HG03342 (cell line): ENCODE measurements around the gene ARHGEF39.
A peak's percentile ranks its signal among the peaks of the same experiment; 100 is the strongest.
"Not testable (repeated sequence)": the region's sequence is repeated elsewhere in the genome, so short reads cannot be mapped to it uniquely, and the experiment has no call there.

Source experiments
- ATAC-seq: cut with Tn5 transposase; IDR thresholded peaks from one replicate; pipeline ENCODE4 v1.9.1; 2021; ENCODE audit warnings: mild to moderate bottlenecking, moderate library complexity; ENCODE audit not compliant: unreplicated experiment

ARHGEF39 gene

DNA sequence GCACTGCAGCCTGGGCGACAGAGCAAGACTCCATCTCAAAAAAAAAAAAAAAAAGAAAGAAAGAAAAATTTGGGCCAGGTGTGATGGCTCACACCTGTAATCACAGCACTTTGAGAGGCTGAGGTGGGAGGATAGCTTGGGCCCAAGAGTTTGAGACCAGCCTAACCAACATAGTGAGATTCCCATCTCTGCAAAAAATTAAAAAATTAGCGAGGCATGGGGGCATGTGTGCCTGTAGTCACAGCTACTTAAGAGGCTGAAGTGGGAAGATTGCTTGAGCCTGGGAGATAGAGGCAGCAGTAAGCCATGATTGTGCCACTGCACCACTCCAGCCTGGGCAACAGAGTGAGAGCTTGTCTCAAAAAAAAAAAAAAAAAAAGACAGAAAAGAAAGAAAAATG lies 11.4 kb downstream of the ARHGEF39 start:
- no peak for ATAC-seq

DNA sequence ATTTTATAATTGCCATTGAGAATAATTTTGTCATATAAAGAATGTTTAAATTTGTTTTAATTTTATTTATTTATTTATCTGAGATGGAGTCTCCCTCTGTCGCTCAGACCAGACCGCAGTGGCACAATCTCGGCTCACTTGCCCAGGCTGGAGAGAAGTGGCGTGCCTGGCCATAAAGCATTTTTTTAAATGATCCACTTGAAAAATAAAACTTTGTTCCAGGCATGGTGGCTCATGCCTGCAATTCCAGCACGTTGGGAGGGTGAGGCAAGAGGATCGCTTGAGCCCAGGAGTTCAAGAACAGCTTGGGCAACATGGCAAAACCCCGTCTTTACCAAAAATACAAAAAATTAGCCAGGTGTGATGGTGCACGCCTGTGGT lies 12.2 kb downstream of the ARHGEF39 start:
- no peak for ATAC-seq

- no peak for ATAC-seq
These were observed 12.8 kb downstream of the ARHGEF39 start for GRCh38 chr9:35651956-35652828.

DNA sequence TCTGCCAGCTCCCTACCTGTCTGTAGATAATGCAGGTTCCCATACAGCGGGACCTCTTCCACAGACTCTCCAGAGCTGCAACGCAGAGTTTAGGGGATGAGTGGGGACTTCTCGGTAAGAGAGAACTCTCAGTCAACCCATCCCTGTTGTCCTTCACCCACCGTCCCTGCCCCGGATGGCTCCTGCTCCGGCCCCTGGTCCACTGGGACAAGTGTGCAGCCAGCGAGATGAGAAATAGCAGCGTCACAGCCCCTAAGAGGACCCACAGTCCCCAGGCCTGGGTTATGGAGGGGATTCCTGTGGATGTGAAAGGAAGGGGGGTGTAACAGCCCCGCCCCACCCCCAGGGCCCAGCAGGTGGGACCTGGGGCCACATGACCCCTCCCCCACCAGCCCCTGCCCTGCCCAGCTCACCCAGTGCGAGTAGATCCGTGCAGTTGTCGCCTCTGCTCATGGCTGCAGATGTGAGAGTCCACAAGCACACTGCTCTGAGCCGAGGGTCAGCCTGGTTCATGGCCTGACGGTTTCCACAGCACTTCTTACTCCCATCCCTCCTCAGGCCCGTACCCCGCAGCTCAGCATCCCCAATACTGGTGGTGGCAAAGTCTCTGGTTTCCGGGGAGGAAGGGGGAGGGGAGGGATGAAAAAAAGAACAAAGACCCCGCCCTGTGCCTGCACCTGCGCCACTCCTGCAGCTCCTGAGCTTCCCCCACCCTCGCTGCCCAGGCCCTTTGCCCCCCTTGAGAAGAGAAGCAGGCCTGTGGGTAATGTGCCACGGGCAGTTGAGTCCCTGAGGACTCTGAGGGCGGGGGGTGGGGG lies 14.4 kb downstream of the ARHGEF39 start, which contains the start of gene SIT1:
Gene SIT1 (minus strand): TSS at position 591 of the 818 bp plus-strand sequence. CDS start 78 bp downstream, at position 513.
- no peak for ATAC-seq

DNA sequence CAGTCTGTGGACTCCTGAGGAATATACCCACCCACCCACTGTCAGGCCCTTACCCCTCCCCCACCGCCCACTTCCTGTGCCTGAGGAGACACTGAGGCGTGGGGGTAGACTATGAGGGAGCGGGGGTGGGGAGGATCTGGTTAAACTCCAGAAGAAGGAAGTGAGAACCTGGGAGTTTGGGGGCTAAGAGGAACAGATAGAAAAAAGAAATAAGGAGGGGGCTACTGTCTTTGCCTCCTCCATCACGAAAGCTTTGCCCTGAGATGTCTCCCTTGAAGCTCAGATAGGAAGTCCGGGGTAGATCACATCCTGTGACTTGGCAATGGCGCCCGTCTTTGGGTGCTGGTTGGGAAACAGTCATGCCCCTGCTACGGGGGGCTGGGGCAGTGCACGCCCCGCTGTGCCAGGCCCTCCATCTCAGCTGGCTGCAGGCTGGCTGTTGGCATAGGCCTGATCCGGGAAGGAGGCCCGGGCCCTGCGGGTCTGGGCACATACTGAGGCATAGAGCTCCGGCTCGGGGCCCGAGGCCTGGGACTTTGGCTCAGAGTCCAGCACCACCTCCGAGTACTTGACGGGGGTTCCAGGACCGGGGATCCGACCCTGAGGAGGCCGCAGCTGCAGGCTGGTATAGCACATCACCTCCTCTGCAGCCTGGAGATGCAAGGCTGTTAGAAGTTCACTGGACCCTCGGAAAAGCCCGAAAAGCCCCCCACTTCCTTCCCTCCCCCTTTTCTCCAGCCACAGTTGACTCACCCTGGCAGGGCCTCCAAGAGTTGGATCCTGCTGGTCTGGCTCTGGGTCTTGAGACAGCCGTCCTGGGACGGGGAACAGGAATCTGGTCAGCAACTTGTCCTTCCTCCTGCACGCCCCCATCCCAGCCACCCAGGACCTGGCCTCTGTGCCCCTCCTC lies 15.3 kb downstream of the ARHGEF39 start:
- ATAC-seq: no peak

- peak; percentile 85 for ATAC-seq
These were observed 18.3 kb downstream of the ARHGEF39 start for GRCh38 chr9:35646533-35647265.

DNA sequence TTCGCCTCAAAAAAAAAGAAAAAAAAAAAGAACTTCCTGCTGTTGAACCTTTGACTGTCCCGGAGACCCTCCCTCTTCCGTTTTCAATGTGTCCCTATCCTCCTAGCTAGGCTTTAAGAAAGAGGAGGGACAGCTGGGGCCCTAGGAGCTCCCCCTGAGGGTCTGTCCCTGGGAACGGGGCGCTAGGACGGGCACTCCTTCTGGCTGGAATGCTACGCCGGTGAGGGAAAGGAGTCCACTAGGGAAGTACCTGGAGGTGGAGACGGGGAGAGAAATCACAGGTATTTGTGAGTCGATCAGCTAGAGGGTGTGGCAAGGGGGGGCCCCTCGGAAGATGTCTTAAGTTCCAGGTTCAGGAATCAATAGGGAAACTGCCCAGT lies 18.9 kb downstream of the ARHGEF39 start:
- no peak for ATAC-seq

DNA sequence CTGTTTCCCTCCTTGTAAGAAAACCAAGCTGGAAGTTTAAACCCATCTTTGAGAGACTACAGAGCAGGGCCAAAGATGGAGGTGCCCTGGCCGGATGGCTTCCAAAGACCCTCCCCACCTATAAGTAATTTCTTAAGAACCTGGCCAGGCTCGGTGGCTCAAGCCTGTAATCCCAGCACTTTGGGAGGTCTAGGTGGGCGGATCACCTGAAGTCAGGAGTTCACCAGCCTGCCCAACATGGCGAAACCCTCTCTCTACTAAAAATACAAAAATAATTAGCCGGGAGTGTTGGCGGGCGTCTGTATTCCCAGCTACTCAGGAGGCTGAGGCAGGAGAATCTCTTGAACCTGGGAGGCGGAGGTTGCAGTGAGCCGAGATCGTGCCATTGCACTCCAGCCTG lies 19.3 kb downstream of the ARHGEF39 start:
- not testable (repeated sequence) for ATAC-seq

- no peak for ATAC-seq
These were observed 21.9 kb downstream of the ARHGEF39 start for GRCh38 chr9:35643046-35643445.

- ATAC-seq: not testable (repeated sequence)
These were observed 23.5 kb downstream of the ARHGEF39 start for GRCh38 chr9:35641478-35641877.

DNA sequence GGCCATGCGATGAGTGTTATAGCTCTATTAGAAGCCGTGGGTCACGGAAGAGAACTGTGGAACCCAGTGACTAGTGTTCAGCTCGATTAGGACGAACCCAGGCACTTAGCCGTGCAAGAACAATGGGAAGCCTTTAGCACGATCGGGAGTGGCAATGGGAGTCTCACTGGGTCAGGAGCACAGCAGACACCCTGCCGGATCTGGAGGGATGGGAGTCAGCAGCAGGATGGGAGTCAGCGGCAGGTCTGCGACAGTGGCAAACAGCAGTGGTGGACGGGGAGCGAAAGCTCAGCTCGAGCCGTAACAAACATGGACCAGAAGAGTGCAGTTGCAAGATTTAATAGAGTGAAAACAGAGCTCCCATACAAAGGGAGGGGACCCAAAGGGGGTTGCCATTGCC lies 24.6 kb downstream of the ARHGEF39 start:
- not testable (repeated sequence) for ATAC-seq

GRCh38 chr9:35639631-35640030 lies 25.4 kb downstream of the ARHGEF39 start:
- no peak for ATAC-seq

- not testable (repeated sequence) for ATAC-seq
These were observed 25.8 kb downstream of the ARHGEF39 start for GRCh38 chr9:35639225-35639624.

GRCh38 chr9:35638751-35639150 lies 26.2 kb downstream of the ARHGEF39 start:
- ATAC-seq: not testable (repeated sequence)

DNA sequence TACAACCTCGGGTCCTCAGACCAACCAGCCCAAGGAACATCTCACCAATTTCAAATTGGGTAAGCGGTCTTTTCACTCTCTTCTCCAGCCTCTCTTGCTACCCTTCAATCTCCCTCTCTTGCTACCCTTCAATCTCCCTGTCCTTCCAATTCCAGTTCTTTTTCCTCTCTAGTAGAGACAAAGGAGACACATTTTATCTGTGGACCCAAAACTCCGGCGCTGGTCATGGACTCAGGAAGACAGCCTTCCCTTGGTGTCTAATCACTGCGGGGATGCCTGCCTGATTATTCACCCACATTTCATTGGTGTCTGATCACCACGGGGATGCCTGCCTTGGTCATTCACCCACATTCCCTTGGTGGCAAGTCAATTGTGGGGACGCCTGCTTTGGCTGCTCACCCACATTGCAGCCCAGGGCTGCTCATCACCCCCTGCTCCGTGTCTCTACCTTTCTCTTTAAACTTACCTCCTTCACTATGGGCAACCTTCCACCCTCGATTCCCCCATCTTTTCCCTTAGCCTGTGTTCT lies 27.5 kb downstream of the ARHGEF39 start:
- ATAC-seq: not testable (repeated sequence)

DNA sequence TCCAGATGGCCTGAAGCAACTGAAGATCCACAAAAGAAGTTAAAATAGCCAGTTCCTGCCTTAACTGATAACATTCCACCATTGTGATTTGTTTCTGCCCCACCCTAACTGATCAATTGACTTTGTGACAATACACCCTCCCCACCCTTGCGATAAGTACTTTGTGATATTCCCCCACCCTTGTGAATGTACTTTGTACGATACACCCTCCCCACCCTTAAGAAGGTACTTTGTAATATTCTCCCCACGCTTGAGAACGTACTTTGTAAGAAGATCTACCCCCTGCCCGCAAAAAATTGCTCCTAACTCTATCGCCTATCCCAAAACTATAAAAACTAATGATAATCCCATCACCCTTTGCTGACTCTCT lies 28.1 kb downstream of the ARHGEF39 start:
- not testable (repeated sequence) for ATAC-seq

DNA sequence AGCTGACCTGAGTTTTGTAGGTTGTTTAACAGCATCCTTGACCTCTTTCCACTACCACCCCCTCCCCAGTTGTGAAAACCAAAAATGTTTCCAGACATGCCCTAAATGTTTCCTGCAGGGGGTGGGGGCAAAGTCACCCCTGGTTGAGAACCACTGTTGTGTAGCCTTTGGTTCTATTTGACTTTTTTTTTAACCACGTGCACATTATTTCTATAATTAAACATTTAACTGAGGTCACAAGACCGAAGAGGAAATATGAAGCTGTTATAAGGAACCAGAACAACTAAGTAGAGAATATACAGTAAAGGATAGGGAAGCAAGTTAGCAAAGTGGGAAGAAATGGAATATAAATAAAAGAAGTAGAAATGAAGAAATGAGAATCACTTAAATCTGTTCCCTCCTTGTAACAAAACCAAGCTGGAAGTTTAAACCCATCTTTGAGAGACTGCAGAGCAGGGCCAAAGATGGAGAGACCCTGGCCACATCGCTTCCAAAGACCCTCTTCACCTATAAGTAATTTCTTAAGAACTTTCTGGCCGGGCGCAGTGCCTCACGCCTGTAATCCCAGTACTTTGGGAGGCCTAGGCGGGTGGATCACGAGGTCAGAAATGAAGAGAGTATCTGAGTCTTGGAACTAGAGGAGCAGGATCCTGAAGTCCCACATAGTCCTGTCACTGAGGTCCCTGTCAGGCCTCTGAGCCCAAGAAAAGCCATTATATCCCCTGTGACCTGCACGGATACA lies 28.7 kb downstream of the ARHGEF39 start:
- no peak for ATAC-seq

DNA sequence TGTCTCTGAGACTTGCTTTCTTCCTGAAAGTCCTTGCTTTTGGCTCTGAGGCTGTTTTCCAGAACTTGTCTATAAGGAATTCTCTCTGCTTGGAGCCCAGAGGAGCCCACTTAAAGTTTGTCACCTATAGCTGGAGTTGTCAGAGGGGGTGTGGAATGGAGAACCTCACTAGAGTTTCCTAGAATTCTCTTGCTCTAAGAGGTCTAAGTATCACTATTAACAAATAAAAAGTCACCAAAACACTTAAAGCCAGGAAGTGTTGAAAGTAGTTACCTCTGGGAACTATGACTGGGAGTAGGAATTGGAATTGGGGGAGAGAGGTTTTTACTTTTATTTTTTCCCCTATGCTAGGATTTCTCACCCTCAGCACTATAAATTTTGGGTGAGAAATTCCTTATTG lies 29.3 kb downstream of the ARHGEF39 start:
- no peak for ATAC-seq

DNA sequence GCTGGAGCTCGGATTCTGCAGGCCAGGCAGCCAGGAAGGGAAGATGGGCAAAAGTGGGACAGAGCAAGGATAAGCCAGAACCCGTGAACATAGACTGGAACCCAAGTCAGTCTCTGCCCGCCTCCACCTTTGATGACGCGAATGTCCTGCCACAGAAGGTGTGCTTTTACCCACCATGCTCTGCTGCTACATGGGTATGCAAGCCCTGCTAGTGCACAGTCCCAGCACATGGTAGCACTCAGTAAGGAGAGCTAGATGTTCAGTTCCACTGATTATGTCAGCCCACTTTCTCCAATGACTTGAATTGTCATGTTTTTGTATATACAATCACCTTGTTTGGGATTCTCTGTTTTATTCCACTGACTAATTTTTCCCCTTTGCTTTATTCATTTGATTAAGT lies 35.4 kb downstream of the ARHGEF39 start:
- ATAC-seq: no peak
